GM23248 (cell line): ENCODE measurements around the gene SPOCK2. TPM values are rescaled to one million over a fixed set of nuclear protein-coding genes. Genes with fewer than 3 reads are reported as not detected.

Experiments used
- DNase-seq: peaks from one replicate; pipeline ENCODE4 v3.0.0-alpha.2; 2015
- H2AFZ ChIP-seq: fragments of 200-600 bp; sonication (generic); 2 replicates; pipeline ENCODE4 v1.6.1; 2016; ENCODE audit warnings: antibody characterized with exemption
- H3F3A ChIP-seq: fragments of 200-600 bp; sonication (generic); 2 replicates; pipeline ENCODE4 v1.6.1; 2016; ENCODE audit warnings: mild to moderate bottlenecking, antibody characterized with exemption, mixed run types; ENCODE audit not compliant: insufficient read depth
- H3K27ac ChIP-seq: fragments of 200-600 bp; sonication (generic); 2 replicates; pipeline ENCODE4 v1.5.1; 2016; ENCODE audit warnings: mild to moderate bottlenecking
- H3K27me3 ChIP-seq: fragments of 200-600 bp; sonication (generic); replicated peaks from 2 replicates; pipeline ENCODE4 v1.6.1; 2016; ENCODE audit warnings: mild to moderate bottlenecking; ENCODE audit not compliant: insufficient read depth
- H3K36me3 ChIP-seq: fragments of 200-600 bp; sonication (generic); 2 replicates; pipeline ENCODE4 v1.6.1; 2016; ENCODE audit warnings: low read depth, mild to moderate bottlenecking
- H3K4me1 ChIP-seq: fragments of 200-600 bp; sonication (generic); 2 replicates; pipeline ENCODE4 v1.6.1; 2016; ENCODE audit warnings: mild to moderate bottlenecking; ENCODE audit not compliant: insufficient read depth
- H3K4me2 ChIP-seq: fragments of 200-600 bp; sonication (generic); one replicate; pipeline ENCODE4 v1.6.1; 2016; ENCODE audit warnings: mild to moderate bottlenecking; ENCODE audit not compliant: unreplicated experiment
- H3K4me3 ChIP-seq: fragments of 200-600 bp; sonication (generic); 2 replicates; pipeline ENCODE4 v1.5.1; 2016; ENCODE audit warnings: mild to moderate bottlenecking
- H3K79me2 ChIP-seq: fragments of 200-600 bp; sonication (generic); 2 replicates; pipeline ENCODE4 v1.6.1; 2016; ENCODE audit warnings: mild to moderate bottlenecking; ENCODE audit not compliant: insufficient read depth
- H3K9ac ChIP-seq: fragments of 200-600 bp; sonication (generic); 2 replicates; pipeline ENCODE4 v1.6.1; 2016; ENCODE audit warnings: mild to moderate bottlenecking
- H3K9me2 ChIP-seq: fragments of 200-600 bp; sonication (generic); 2 replicates; pipeline ENCODE4 v1.6.1; 2016; ENCODE audit warnings: mixed run types, mild to moderate bottlenecking, moderate library complexity; ENCODE audit not compliant: insufficient read depth
- H3K9me3 ChIP-seq: fragments of 200-600 bp; sonication (generic); one replicate; pipeline ENCODE4 v1.6.1; 2017; ENCODE audit warnings: low read depth
- H4K20me1 ChIP-seq: fragments of 200-600 bp; sonication (generic); 2 replicates; pipeline ENCODE4 v1.6.0; 2016; ENCODE audit not compliant: insufficient read depth
- EZH2 ChIP-seq: fragments of 200-600 bp; sonication (generic); IDR thresholded peaks from 2 replicates; pipeline ENCODE4 v1.6.1; 2018; ENCODE audit warnings: antibody characterized with exemption, mild to moderate bottlenecking; ENCODE audit not compliant: insufficient read depth, poor library complexity, severe bottlenecking
- EZH2phosphoT487 ChIP-seq: fragments of 200-600 bp; sonication (generic); IDR thresholded peaks from 2 replicates; pipeline ENCODE4 v1.6.1; 2018; ENCODE audit warnings: antibody characterized with exemption, moderate library complexity, mild to moderate bottlenecking, low read depth; ENCODE audit not compliant: insufficient read depth
- WGBS, 2 experiments: methylation state at CpG; one replicate each; pipeline ENCODE4 v1.1.6; 2015 to 2017; ENCODE audit warnings: low lambda C conversion rate in 2 of 2, low coverage in 1 of 2; ENCODE audit errors: missing lambda C conversion rate in 2 of 2; 5-methylcytosine and 5-hydroxymethylcytosine counted together
- in situ Hi-C: fragments of 300-500 bp; cut with MboI; formaldehyde crosslinking; loops from 2 replicates; pipeline ENCODE4 v1.15.0; 2020
- polyA plus RNA-seq: library from polyadenylated mRNA; unstranded; fragments of >200 nt; fragmentation: Nextera tagmentation; extraction: Ambion mirVana; gene quantifications from 2 replicates; pipeline ENCODE4 v1.2.1, GENCODE V29; 2016
- total RNA-seq: library from RNA; depleted of rRNA; stranded (reverse); fragments of >200 nt; shearing (Covaris generic); gene quantifications from 2 replicates; pipeline ENCODE4 v1.2.3, GENCODE V29; 2014

SPOCK2 gene
- total and polyA plus RNA-seq, 2 experiments from 2014 or later: 0.04 TPM; not detected in 1

DNA sequence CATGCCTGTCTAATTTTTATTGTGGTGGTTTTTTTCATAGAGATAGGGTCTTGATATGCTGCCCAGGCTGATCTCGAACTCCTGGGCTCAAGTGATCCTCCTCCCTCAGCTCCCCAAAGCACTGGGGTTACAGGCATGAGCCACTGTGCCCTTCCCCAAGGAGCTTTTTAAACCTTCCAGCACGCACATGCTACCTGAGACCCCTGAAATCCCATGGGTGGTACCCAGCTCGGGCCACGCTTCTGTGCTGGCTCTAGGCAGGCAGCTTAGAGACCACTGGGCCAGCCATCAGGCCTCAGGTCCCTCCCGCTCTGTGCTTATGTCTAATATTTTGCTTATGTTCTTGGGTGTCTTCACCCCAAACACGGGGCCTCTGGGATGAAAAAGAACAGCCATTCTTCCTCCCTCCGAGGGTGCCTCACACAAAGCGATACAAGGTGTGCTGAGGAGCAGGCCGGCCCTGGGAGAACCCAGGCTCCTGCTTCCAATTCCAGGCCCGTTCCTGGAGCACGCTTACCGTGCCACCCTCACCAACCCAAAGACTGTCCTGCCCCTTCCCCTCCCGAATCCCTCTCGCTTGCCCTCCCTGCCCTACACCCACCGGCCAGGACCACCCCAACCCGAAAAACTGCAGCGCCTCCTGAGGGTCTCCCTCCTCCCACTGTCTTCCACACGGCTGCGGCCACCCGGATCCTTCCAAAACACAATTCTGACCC lies 10.9 kb downstream of the SPOCK2 start:
- in situ Hi-C loops: no loop called here
- DNase-seq: no peak
- 79 to 81% methylated on average over 14 to 20 of the region's 20 CpGs for WGBS, 2 experiments
- Histone ChIP-seq H3F3A (no peaks in the 10 kb centered on the region), H4K20me1 (no peaks in the 10 kb centered on the region), H3K4me2 (no peak overlapping the region), H3K36me3 (no peaks in the 10 kb centered on the region), H3K9me3 (no peaks in the 10 kb centered on the region), H3K9me2 (no peaks in the 10 kb centered on the region), H2AFZ (no peak overlapping the region), H3K27ac (no peak overlapping the region), H3K4me1 (no peaks in the 10 kb centered on the region), H3K4me3 (no peak overlapping the region), H3K9ac (no peak overlapping the region), H3K79me2 (no peaks in the 10 kb centered on the region), H3K27me3 (peaks cover 11% of the 10 kb centered on the region; the same call in 1 of the 2 replicates)
- no peak for TF ChIP-seq EZH2phosphoT487
- no peak for TF ChIP-seq EZH2

DNA sequence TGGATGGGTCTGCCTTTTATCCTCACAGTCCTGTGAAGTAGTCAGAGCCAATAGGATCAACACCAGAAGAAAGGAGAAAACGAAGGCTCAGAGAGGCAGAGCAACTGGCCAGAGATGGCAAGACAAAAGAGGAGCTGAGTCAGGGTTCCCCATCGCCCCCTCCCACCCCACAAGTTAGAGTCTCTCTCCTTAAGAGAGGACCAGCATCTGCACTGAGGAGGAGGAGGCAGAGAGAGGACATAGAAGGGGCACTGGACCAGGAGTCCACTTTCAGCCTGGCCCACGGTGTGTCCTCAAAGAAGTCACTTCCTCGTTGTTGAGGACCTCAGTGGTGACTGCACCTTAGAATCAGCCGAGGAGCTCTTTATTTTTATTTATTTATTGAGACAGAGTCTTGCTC lies 11.6 kb downstream of the SPOCK2 start:
- Histone ChIP-seq H3K27ac (no peak overlapping the region), H3K4me2 (no peak overlapping the region), H3K9me3 (no peaks in the 10 kb centered on the region), H3K27me3 (peaks cover 11% of the 10 kb centered on the region; the same call in 1 of the 2 replicates), H3K4me1 (no peaks in the 10 kb centered on the region), H3K9me2 (no peaks in the 10 kb centered on the region), H2AFZ (no peak overlapping the region), H3F3A (no peaks in the 10 kb centered on the region), H4K20me1 (no peaks in the 10 kb centered on the region), H3K9ac (no peak overlapping the region), H3K36me3 (no peaks in the 10 kb centered on the region), H3K79me2 (no peaks in the 10 kb centered on the region), H3K4me3 (no peak overlapping the region)
- DNase-seq: no peak
- 50 to 52% methylated on average over 5 of the region's 5 CpGs for WGBS, 2 experiments
- in situ Hi-C loops: no loop called here
- TF ChIP-seq EZH2 (no peak), EZH2phosphoT487 (no peak)

DNA sequence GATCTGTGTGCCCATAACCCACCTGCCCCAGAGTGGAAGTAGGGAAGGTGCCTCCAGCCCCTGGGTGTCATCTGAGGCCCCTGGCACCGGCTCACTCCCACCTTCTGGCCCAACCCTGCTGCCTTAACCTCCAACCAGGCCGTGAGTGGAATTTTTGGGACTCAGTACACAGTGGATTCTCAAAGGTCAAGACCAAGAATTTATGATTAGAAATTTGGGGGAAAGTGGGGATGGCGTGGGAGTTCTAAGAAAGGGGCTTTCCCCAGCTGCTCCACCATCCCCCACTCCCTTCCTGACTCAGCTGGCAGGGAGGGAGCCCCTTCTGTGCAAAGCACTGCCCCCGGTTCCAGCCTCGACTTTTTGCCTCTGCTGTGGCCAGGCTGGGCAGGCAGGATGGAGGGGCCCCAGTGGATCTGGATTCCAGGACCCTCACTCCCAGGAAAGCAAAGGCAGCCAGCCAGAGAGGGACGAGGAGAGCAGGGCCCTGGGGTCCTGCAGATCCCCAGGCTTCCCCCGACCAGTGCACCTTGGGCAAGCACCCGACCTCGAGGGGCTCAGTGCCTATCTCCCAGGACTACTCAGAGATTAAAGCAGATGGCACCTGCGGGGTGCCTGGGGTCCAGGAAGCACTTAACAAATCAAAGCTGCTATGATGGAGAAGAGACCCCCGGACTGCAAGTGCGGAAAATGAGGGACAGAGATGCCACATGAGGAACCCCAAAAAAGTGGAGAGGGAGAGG lies 12.8 kb downstream of the SPOCK2 start:
- Histone ChIP-seq H3K9me3 (no peaks in the 10 kb centered on the region), H3K27ac (no peak overlapping the region), H3K27me3 (peaks cover 11% of the 10 kb centered on the region; the same call in 1 of the 2 replicates), H3K36me3 (no peaks in the 10 kb centered on the region), H3K9me2 (no peaks in the 10 kb centered on the region), H3K4me2 (no peak overlapping the region), H3K4me3 (no peak overlapping the region), H4K20me1 (no peaks in the 10 kb centered on the region), H3F3A (no peaks in the 10 kb centered on the region), H2AFZ (no peak overlapping the region), H3K79me2 (no peaks in the 10 kb centered on the region), H3K9ac (no peak overlapping the region), H3K4me1 (no peaks in the 10 kb centered on the region)
- 45 to 48% methylated on average over 12 of the region's 12 CpGs for WGBS, 2 experiments
- no peak for TF ChIP-seq EZH2phosphoT487
- in situ Hi-C loops: no loop called here
- no peak for DNase-seq

DNA sequence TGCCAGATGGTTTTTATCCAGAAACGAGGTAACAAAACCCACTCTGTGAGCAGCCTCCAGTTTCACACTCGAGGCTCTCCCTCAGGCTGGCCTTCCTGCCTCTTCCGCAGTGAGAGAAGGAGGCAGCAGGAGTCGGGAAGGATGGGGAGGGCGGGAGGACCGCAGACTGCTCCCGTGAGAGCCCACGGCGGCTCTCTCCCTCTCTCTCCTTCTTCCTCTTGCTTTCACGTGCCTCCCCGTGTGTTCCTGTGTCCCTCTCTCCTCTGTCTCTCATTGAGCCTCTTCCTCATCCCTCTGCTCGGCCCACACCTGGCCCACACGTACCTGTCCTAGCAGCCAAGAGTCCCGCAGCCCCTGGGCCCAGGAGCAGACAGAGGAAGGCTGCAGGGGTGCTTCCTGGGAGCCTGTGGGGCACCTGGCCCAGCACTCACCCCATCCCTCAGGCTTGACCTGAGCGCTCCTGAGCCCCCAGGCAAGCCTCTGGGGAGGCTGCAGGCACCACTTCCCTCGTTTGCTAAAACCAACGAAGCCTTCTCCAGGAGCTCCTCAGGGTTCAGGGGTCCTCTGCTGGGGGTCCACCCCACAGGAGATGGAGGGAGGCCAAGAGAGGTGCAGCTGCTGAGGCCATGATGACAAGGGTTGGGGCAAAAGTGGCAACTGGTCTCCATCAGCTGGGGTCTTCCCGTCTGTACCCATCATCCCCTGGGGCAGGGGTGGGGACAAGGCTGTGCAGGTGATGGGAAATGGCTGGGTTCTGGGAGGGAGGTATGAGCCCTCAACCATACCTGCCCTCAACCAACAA lies 13.6 kb downstream of the SPOCK2 start:
- no peaks in the 10 kb centered on the region for H3K4me1 ChIP-seq
- H3K36me3 ChIP-seq: no peaks in the 10 kb centered on the region
- H3K4me3 ChIP-seq: no peak overlapping the region
- H2AFZ ChIP-seq: no peak overlapping the region
- in situ Hi-C loops: no loop called here
- no peak for DNase-seq
- no peak overlapping the region for H3K27ac ChIP-seq
- no peaks in the 10 kb centered on the region for H3K9me3 ChIP-seq
- H3K4me2 ChIP-seq: no peak overlapping the region
- no peak overlapping the region for H3K9ac ChIP-seq
- peaks cover 11% of the 10 kb centered on the region; the same call in 1 of the 2 replicates for H3K27me3 ChIP-seq
- WGBS, 2 experiments: 60 to 70% methylated on average over 12 to 18 of the region's 18 CpGs
- no peaks in the 10 kb centered on the region for H3K79me2 ChIP-seq
- H3F3A ChIP-seq: no peaks in the 10 kb centered on the region
- no peaks in the 10 kb centered on the region for H3K9me2 ChIP-seq
- no peak for TF ChIP-seq EZH2
- TF ChIP-seq EZH2phosphoT487: no peak
- H4K20me1 ChIP-seq: no peaks in the 10 kb centered on the region
